ENCODE data around the gene FXR2. TPM values are rescaled to one million over a fixed set of nuclear protein-coding genes. Genes with fewer than 3 reads are reported as not detected.

The FXR2 gene
- total RNA-seq, 1 experiment from 2014 or later: 49.7 TPM

DNA sequence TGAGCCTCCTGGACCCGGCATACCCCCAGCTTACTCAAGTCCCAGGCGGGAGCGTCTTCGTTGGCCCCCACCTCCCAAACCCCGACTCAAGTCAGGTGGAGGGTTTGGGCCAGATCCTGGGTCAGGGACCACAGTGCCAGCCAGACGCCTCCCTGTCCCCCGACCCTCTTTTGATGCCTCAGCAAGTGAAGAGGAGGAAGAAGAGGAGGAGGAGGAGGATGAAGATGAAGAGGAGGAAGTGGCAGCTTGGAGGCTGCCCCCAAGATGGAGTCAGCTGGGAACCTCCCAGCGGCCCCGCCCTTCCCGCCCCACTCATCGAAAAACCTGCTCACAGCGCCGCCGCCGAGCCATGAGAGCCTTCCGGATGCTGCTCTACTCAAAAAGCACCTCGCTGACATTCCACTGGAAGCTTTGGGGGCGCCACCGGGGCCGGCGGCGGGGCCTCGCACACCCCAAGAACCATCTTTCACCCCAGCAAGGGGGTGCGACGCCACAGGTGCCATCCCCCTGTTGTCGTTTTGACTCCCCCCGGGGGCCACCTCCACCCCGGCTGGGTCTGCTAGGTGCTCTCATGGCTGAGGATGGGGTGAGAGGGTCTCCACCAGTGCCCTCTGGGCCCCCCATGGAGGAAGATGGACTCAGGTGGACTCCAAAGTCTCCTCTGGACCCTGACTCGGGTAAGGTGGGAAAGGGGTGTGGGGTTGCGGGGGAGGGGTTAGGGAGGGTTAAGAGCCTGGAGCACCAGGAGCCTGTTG is 51.4 kb downstream of the FXR2 start:
- H3K9me3 ChIP-seq (ENCODE audit: control insufficient read depth in 1 of 2, insufficient read depth in 1 of 2, low read depth in 1 of 2, low read length in 2 of 2): no peaks in the 10 kb centered on the region
- H3K9ac ChIP-seq (ENCODE audit: low read length): peak overlapping the region; percentile 98
- CTCF ChIA-PET: no interaction called here
- H3K4me1 ChIP-seq (ENCODE audit: control insufficient read depth in 1 of 2, insufficient read depth in 2 of 2, low read length in 2 of 2): peaks cover 27 to 45% of the 10 kb centered on the region in 2 experiments
- POLR2A ChIA-PET: interaction anchor here (1.2 kb wide), 1 partner anchor 125 kb away, joined by 3 read pairs; the partner anchor contains the start of gene WRAP53
- no peaks in the 10 kb centered on the region for H4K20me1 ChIP-seq (ENCODE audit: insufficient read depth)
- no peak for ATAC-seq
- no peak for DNase-seq (ENCODE audit: low read depth, low spot score)
- peak overlapping the region; percentile 95 for H3K4me2 ChIP-seq (ENCODE audit: low read length)
- H3K79me2 ChIP-seq (ENCODE audit: insufficient read depth, low read length): peaks cover 63% of the 10 kb centered on the region
- peaks cover 32 to 40% of the 10 kb centered on the region in 2 experiments for H3K36me3 ChIP-seq (ENCODE audit: control insufficient read depth in 1 of 2, insufficient read depth in 2 of 2, low read length in 2 of 2)
- no peaks in the 10 kb centered on the region for H3K9me2 ChIP-seq (ENCODE audit: insufficient read depth)
- no peak for TF ChIP-seq SRF (IDR thresholded peaks at IDR 0.05; ENCODE audit: low read depth)
- TF ChIP-seq EZH2 (IDR thresholded peaks at IDR 0.05): no peak
- intact Hi-C loops (cut with micrococcal nuclease): loop anchor here (10.0 kb wide), 1 partner anchor 78 kb away; the partner anchor contains the start of genes POLR2A and SLC35G6
- peak overlapping the region; percentile 79 to 83 for H3K4me3 ChIP-seq (replicated peaks in 1 of 2; ENCODE audit: low read depth in 1 of 2, low read length in 2 of 2)
- RAD21 ChIA-PET (ENCODE audit: low non-redundant PET in 1 of 2, low total read pairs in 2 of 2, uncharacterized antibody in 2 of 2, unreplicated experiment in 2 of 2): no interaction called here
- no TSS peak for BruUV-seq (replicated peaks)
- H3K27ac ChIP-seq (ENCODE audit: low read depth, low read length): no peak overlapping the region; the same call in 1 of the 2 replicates
- H3K27me3 ChIP-seq (ENCODE audit: insufficient read depth, low read length): no peaks in the 10 kb centered on the region
- H2AFZ ChIP-seq (ENCODE audit: low read depth, low read length, poor library complexity, severe bottlenecking): no peak overlapping the region

DNA sequence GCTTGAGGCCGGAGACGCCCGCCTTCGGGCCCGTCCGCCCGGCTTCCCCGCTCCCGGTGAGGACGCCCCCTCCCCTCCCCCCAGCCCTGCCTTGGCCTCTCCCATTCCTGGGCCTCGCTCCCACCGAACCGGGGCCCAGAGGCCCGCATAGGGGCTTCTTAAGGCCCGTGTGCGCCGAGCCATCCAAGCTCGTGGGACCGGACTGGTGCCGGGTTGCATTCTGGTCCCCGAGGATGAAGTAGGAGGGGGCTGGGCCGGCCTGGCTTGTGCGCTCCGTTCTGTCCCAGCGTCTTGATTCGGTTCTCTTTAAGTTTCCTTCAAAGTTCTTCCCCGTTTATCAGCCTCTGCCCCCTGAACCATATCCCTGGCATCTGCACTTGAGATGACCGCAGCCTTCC is 52.5 kb downstream of the FXR2 start:
- Histone ChIP-seq H3K79me2 (ENCODE audit: insufficient read depth, low read length) (peaks cover 58% of the 10 kb centered on the region), H3K9me2 (ENCODE audit: insufficient read depth) (no peaks in the 10 kb centered on the region), H3K36me3 (ENCODE audit: control insufficient read depth in 1 of 2, insufficient read depth in 2 of 2, low read length in 2 of 2) (peaks cover 27 to 35% of the 10 kb centered on the region in 2 experiments), H2AFZ (ENCODE audit: low read depth, low read length, poor library complexity, severe bottlenecking) (no peak overlapping the region), H3K27me3 (ENCODE audit: insufficient read depth, low read length) (no peaks in the 10 kb centered on the region), H3K9ac (ENCODE audit: low read length) (peak overlapping the region; percentile 98), H3K4me3 (replicated peaks in 1 of 2; ENCODE audit: low read depth in 1 of 2, low read length in 2 of 2) (peak overlapping the region; percentile 79 to 83), H3K4me1 (ENCODE audit: control insufficient read depth in 1 of 2, insufficient read depth in 2 of 2, low read length in 2 of 2) (peaks cover 27 to 55% of the 10 kb centered on the region in 2 experiments), H3K9me3 (ENCODE audit: control insufficient read depth in 1 of 2, insufficient read depth in 1 of 2, low read depth in 1 of 2, low read length in 2 of 2) (no peaks in the 10 kb centered on the region), H3K27ac (ENCODE audit: low read depth, low read length) (peak overlapping the region; percentile 86), H4K20me1 (ENCODE audit: insufficient read depth) (no peaks in the 10 kb centered on the region), H3K4me2 (ENCODE audit: low read length) (peak overlapping the region; percentile 95)
- POLR2A ChIA-PET: no interaction called here
- TSS peak; percentile 55 for BruUV-seq (replicated peaks)
- peak; percentile 17 for ATAC-seq
- DNase-seq (ENCODE audit: low read depth, low spot score): no peak
- RAD21 ChIA-PET (ENCODE audit: low non-redundant PET in 1 of 2, low total read pairs in 2 of 2, uncharacterized antibody in 2 of 2, unreplicated experiment in 2 of 2): no interaction called here
- TF ChIP-seq, protein P1, sequence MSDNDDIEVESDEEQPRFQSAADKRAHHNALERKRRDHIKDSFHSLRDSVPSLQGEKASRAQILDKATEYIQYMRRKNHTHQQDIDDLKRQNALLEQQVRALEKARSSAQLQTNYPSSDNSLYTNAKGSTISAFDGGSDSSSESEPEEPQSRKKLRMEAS (IDR thresholded peaks at IDR 0.05): no peak
- TF ChIP-seq ZFX (IDR thresholded peaks at IDR 0.05): peak; percentile 64
- CTCF ChIA-PET: interaction anchor here (2.3 kb wide), 1 partner anchor 48 kb away, joined by 37 read pairs; no protein-coding TSS in a partner anchor
- intact Hi-C loops (cut with micrococcal nuclease): loop anchor here (10.0 kb wide), 1 partner anchor 77 kb away; the partner anchor contains the start of genes POLR2A and SLC35G6
